Gastroesophageal sphincter (tissue), 3 donors: ENCODE data around the gene CLIP4.

Source experiments
- CTCF ChIP-seq, 4 experiments: fragments of 200-600 bp in 2 of 4; fragments of 450-650 bp in 2 of 4; sonication (generic) in 1 of 4; IDR thresholded peaks; one replicate each; pipeline ENCODE4 v1.5.1; 2017 to 2019; ENCODE audit warnings: antibody characterized with exemption in 4 of 4, mild to moderate bottlenecking in 2 of 4, moderate library complexity in 2 of 4
- EP300 ChIP-seq: sonication (generic); formaldehyde crosslinking; IDR thresholded peaks from one replicate; pipeline ENCODE4 v1.6.1; 2017; ENCODE audit warnings: antibody characterized with exemption, mild to moderate bottlenecking

GRCh38 chr2:29174937-29175336 lies 59.7 kb downstream of the CLIP4 start:
- TF ChIP-seq CTCF (IDR thresholded peaks at IDR 0.05) (no peak), EP300 (no peak)
